IPS-20b (cell line): Measurements from ENCODE around the gene PDZD2.

Experiments used
- H3K27ac ChIP-seq: one replicate; pipeline ENCODE4 v1.5.1; 2013; ENCODE audit warnings: low read length
- H3K27me3 ChIP-seq: 2 replicates; pipeline ENCODE4 v1.6.1; 2013; ENCODE audit warnings: mild to moderate bottlenecking, low read length, inconsistent platforms; ENCODE audit not compliant: insufficient read depth
- H3K36me3 ChIP-seq: 2 replicates; pipeline ENCODE4 v1.6.1; 2013; ENCODE audit warnings: low read depth, mild to moderate bottlenecking, inconsistent platforms, low read length, moderate library complexity; ENCODE audit not compliant: insufficient read depth
- H3K4me1 ChIP-seq: 2 replicates; pipeline ENCODE4 v1.6.1; 2013; ENCODE audit warnings: mild to moderate bottlenecking, control low read depth, inconsistent platforms, low read length, moderate library complexity; ENCODE audit not compliant: insufficient read depth
- H3K4me3 ChIP-seq: 2 replicates; pipeline ENCODE4 v1.5.1; 2013; ENCODE audit warnings: mild to moderate bottlenecking, low read length, inconsistent platforms
- H3K9ac ChIP-seq: 2 replicates; pipeline ENCODE4 v1.6.1; 2013; ENCODE audit warnings: low read depth, mild to moderate bottlenecking, inconsistent platforms, low read length, moderate library complexity
- H3K9me3 ChIP-seq: 2 replicates; pipeline ENCODE4 v1.6.1; 2013; ENCODE audit warnings: mild to moderate bottlenecking, low read depth, low read length, inconsistent platforms; ENCODE audit not compliant: insufficient read depth

The PDZD2 gene

DNA sequence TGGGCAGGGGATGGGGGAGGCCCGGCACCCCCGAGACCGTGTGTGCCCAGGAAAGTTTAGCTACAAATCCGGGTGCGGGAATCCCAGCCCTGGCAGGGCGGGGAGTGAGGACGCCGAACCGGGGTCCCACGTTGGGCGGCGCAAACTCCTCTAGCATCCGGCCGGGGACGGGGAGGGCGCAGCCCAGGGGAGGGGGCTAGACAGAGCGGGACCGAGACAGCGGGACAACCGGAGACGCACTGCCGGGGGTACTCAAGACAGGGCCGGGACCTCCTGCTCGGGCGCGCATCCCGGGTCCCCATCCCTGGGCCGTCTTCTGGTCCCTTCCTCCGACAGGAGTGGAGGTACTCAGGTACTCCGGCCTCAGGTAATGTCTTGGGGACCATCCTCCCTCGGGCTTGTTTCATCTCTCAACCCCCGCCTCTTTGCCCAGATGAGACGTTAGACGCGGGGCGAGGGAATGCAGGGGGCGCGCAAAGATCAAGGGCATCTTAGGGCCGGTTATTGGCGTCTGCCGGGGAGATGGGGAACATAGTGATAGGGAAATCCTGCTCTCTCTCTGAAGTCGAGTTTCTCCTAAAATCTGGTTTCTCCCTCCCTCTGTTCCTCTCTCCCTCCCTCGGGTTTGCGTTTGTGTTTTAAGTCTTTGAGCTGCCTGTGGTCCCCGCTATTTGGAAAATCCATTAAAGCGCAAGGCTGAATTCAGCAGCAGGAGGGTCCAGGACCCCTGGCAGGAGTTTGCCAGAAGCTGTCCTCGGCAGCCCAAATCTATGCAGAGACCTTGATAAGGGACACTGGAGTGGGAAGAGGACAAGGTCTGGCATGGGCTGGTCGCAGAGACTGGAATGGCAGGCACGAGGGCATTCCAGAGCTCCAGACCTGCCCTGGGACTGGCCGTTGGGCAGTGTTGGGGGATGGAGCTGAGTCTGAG, 815 bp downstream of the PDZD2 start:
- Histone ChIP-seq H3K4me3 (peak overlapping the region; percentile 81), H3K36me3 (no peaks in the 10 kb centered on the region), H3K9ac (no peak overlapping the region), H3K9me3 (no peaks in the 10 kb centered on the region), H3K4me1 (no peaks in the 10 kb centered on the region; the same call in 1 of the 2 replicates), H3K27me3 (peaks cover 58% of the 10 kb centered on the region), H3K27ac (no peak overlapping the region)

- Histone ChIP-seq H3K27me3 (peaks cover 58% of the 10 kb centered on the region), H3K4me1 (no peaks in the 10 kb centered on the region; the same call in 1 of the 2 replicates), H3K4me3 (peak overlapping the region; percentile 81; the same call in 1 of the 2 replicates), H3K27ac (no peak overlapping the region), H3K9me3 (no peaks in the 10 kb centered on the region), H3K9ac (no peak overlapping the region), H3K36me3 (no peaks in the 10 kb centered on the region)
Measured at GRCh38 chr5:31640573-31640972, 1.6 kb downstream of the PDZD2 start.

- Histone ChIP-seq H3K4me1 (no peaks in the 10 kb centered on the region; the same call in 1 of the 2 replicates), H3K4me3 (no peak overlapping the region), H3K27me3 (peaks cover 58% of the 10 kb centered on the region), H3K27ac (no peak overlapping the region), H3K36me3 (no peaks in the 10 kb centered on the region), H3K9ac (no peak overlapping the region), H3K9me3 (no peaks in the 10 kb centered on the region)
Measured at GRCh38 chr5:31641059-31641458, 2.1 kb downstream of the PDZD2 start.

- no peak overlapping the region for H3K9ac ChIP-seq
- peaks cover 58% of the 10 kb centered on the region for H3K27me3 ChIP-seq
- no peak overlapping the region for H3K27ac ChIP-seq
Measured at GRCh38 chr5:31641575-31641974, 2.6 kb downstream of the PDZD2 start.

GRCh38 chr5:31645420-31646081, 6.6 kb downstream of the PDZD2 start:
- Histone ChIP-seq H3K4me3 (no peak overlapping the region), H3K4me1 (no peaks in the 10 kb centered on the region), H3K27ac (no peak overlapping the region), H3K36me3 (no peaks in the 10 kb centered on the region), H3K9ac (no peak overlapping the region), H3K9me3 (no peaks in the 10 kb centered on the region), H3K27me3 (peaks cover 25% of the 10 kb centered on the region)

More at GRCh38 chr5:31641575-31641974, 2.6 kb downstream of the PDZD2 start:
- Histone ChIP-seq H3K4me3 (no peak overlapping the region), H3K36me3 (no peaks in the 10 kb centered on the region), H3K4me1 (no peaks in the 10 kb centered on the region; the same call in 1 of the 2 replicates), H3K9me3 (no peaks in the 10 kb centered on the region)

DNA sequence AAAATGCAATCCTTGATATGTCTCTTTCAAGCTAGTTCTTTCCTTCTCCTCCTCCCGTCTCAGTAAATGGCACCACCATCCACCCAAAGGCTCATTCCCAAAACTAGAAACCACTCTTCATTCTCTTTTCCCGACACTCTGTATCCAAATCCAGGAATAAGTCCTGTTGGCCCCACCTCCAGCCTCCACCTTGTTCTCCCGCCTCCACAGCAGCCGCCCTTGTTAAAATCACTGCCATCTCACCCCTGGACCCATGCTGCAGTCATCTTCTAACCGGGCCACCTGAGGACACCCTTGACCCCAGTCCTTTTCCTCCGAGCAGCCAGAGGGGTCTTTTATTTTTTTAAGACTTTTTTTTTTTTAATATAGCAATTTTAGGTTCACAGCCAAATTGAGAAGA, 9.4 kb downstream of the PDZD2 start:
- Histone ChIP-seq H3K4me1 (no peaks in the 10 kb centered on the region), H3K9ac (no peak overlapping the region), H3K27me3 (no peaks in the 10 kb centered on the region), H3K27ac (no peak overlapping the region), H3K36me3 (no peaks in the 10 kb centered on the region), H3K9me3 (no peaks in the 10 kb centered on the region), H3K4me3 (no peak overlapping the region)

DNA sequence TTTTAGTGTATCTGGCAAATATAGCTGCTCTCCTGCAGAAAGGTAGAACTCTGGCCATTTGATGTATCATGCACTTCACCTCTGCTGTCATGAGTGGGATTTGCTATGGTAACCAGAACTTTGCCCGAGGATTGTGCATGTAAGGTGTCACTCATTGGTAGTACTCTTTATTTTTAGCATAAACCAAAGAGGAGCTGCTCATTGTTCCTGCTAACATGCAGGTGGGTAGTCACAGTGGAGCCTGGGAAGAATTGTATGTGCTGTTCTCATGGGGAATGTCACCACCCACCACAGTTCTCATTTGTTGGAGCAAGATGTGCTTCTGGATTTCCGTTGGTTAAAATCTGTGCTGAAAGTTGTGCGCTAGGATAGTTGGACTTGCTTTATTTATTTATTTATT, 12.3 kb downstream of the PDZD2 start:
- no peak overlapping the region for H3K4me3 ChIP-seq
- no peaks in the 10 kb centered on the region for H3K36me3 ChIP-seq
- peaks cover under 1% of the 10 kb centered on the region; the same call in 1 of the 2 replicates for H3K4me1 ChIP-seq
- H3K27me3 ChIP-seq, result no peaks in the 10 kb centered on the region
- no peak overlapping the region for H3K9ac ChIP-seq
- no peak overlapping the region for H3K27ac ChIP-seq
- H3K9me3 ChIP-seq, result no peaks in the 10 kb centered on the region

DNA sequence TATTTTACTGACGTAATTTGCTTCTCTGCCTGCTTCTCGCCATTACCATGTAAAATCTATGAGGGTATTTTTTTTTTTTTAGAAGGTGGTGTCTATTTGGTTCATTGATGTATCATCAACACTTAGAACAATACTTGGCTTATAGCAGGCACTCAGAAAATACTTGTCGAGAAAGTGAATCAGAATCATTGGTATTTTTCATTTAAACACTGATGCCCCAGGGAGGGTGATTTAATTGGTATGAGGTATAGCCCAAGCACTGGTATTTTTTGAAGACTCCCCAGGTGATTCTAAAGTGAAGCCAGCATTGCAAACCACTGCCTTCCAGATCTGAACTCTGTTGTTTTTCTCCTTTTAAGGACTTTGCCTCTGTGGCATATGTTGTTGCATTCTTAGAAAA, 16.6 kb downstream of the PDZD2 start:
- H3K27ac ChIP-seq, result no peak overlapping the region
- no peaks in the 10 kb centered on the region for H3K27me3 ChIP-seq
- no peak overlapping the region for H3K4me3 ChIP-seq
- H3K9ac ChIP-seq, result no peak overlapping the region
- peaks cover 7% of the 10 kb centered on the region; the same call in 1 of the 2 replicates for H3K4me1 ChIP-seq
- H3K9me3 ChIP-seq, result no peaks in the 10 kb centered on the region
- no peaks in the 10 kb centered on the region for H3K36me3 ChIP-seq

GRCh38 chr5:31656806-31657205, 17.9 kb downstream of the PDZD2 start:
- Histone ChIP-seq H3K9ac (no peak overlapping the region), H3K27ac (no peak overlapping the region), H3K36me3 (no peaks in the 10 kb centered on the region), H3K4me1 (peaks cover 7% of the 10 kb centered on the region; the same call in 1 of the 2 replicates), H3K9me3 (no peaks in the 10 kb centered on the region), H3K27me3 (no peaks in the 10 kb centered on the region), H3K4me3 (no peak overlapping the region)

GRCh38 chr5:31657315-31657979, 18.5 kb downstream of the PDZD2 start:
- Histone ChIP-seq H3K36me3 (no peaks in the 10 kb centered on the region), H3K27ac (no peak overlapping the region), H3K4me1 (peaks cover 7% of the 10 kb centered on the region; the same call in 1 of the 2 replicates), H3K9me3 (no peaks in the 10 kb centered on the region), H3K27me3 (no peaks in the 10 kb centered on the region), H3K9ac (no peak overlapping the region), H3K4me3 (no peak overlapping the region)

DNA sequence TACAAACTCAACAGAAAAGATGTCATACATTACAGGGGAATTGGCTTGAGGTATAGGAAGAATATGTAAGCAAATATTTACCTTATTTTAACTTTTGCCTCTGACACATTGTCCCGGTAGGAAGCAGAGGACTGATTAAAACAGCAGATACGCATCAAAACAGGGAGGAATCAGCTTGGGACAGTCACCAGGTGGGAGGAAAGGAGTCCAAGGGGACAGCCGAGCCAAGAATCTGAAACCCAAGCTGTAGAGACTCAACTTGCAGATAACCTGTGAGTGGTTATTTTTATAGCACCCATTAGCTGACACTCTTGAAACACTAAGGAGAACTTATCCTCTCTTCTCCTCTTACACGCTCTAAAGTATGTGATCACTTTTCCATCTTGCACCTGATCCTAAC, 22.3 kb downstream of the PDZD2 start:
- H3K27ac ChIP-seq, result no peak overlapping the region
- H3K4me1 ChIP-seq, result peaks cover 6% of the 10 kb centered on the region; the same call in 1 of the 2 replicates
- no peak overlapping the region for H3K9ac ChIP-seq
- no peaks in the 10 kb centered on the region for H3K9me3 ChIP-seq
- no peaks in the 10 kb centered on the region for H3K27me3 ChIP-seq
- H3K36me3 ChIP-seq, result no peaks in the 10 kb centered on the region
- H3K4me3 ChIP-seq, result no peak overlapping the region
